Measurements from ENCODE around the gene OR10H4.

Gene OR10H4

GRCh38 chr19:15922021-15922420 is 26.8 kb upstream of the OR10H4 start:
- no peak for ATAC-seq
- no peak for TF ChIP-seq ARNTL (CRISPR knock-in tag; IDR thresholded peaks at IDR 0.05; ENCODE audit: borderline replicate concordance, low read depth)

DNA sequence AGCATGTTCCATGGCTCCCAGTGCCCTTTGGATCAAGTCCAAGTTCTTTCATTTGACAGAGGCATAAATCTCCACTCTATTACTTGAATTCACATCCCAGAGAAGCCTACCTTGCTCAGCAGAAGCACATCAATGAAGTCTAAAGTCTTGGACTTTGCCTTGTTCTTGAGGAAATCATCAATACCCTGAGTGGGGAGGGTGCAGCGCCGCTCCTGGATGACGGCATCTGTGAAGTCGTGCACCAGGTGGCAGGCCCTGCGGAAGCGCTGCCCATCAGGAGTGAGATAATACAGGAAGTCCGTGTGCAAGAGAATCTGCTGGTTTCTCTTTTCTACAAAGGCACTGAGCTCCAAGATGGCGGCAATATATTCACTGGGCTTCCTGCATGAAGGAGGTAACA is 25.1 kb upstream of the OR10H4 start:
- ATAC-seq: no peak
- TF ChIP-seq, protein P1, sequence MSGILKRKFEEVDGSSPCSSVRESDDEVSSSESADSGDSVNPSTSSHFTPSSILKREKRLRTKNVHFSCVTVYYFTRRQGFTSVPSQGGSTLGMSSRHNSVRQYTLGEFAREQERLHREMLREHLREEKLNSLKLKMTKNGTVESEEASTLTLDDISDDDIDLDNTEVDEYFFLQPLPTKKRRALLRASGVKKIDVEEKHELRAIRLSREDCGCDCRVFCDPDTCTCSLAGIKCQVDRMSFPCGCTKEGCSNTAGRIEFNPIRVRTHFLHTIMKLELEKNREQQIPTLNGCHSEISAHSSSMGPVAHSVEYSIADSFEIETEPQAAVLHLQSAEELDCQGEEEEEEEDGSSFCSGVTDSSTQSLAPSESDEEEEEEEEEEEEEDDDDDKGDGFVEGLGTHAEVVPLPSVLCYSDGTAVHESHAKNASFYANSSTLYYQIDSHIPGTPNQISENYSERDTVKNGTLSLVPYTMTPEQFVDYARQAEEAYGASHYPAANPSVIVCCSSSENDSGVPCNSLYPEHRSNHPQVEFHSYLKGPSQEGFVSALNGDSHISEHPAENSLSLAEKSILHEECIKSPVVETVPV (CRISPR knock-in tag; IDR thresholded peaks at IDR 0.05): no peak
- no peak for TF ChIP-seq PPARA (CRISPR knock-in tag; IDR thresholded peaks at IDR 0.05; ENCODE audit: borderline replicate concordance)
- no peak for TF ChIP-seq TCF4 (CRISPR knock-in tag; IDR thresholded peaks at IDR 0.05; ENCODE audit: borderline replicate concordance)
- TF ChIP-seq, protein P2, sequence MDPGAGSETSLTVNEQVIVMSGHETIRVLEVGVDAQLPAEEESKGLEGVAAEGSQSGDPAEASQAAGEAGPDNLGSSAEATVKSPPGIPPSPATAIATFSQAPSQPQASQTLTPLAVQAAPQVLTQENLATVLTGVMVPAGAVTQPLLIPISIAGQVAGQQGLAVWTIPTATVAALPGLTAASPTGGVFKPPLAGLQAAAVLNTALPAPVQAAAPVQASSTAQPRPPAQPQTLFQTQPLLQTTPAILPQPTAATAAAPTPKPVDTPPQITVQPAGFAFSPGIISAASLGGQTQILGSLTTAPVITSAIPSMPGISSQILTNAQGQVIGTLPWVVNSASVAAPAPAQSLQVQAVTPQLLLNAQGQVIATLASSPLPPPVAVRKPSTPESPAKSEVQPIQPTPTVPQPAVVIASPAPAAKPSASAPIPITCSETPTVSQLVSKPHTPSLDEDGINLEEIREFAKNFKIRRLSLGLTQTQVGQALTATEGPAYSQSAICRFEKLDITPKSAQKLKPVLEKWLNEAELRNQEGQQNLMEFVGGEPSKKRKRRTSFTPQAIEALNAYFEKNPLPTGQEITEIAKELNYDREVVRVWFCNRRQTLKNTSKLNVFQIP (CRISPR knock-in tag; IDR thresholded peaks at IDR 0.05; ENCODE audit: borderline replicate concordance, low read depth): no peak
- no peak for TF ChIP-seq CSDC2 (CRISPR knock-in tag; IDR thresholded peaks at IDR 0.05)
- no peak for TF ChIP-seq ZNF70 (CRISPR knock-in tag; IDR thresholded peaks at IDR 0.05)
- no peak for TF ChIP-seq ESRRG (CRISPR knock-in tag; IDR thresholded peaks at IDR 0.05)
- TF ChIP-seq ZC3H10 (CRISPR knock-in tag; IDR thresholded peaks at IDR 0.05): no peak
- no peak for TF ChIP-seq TOX (CRISPR knock-in tag; IDR thresholded peaks at IDR 0.05; ENCODE audit: borderline replicate concordance)
- no peak for TF ChIP-seq ZFP30 (CRISPR knock-in tag; IDR thresholded peaks at IDR 0.05)
- TF ChIP-seq ZNF8 (CRISPR knock-in tag; IDR thresholded peaks at IDR 0.05): no peak
- TF ChIP-seq, protein P3, sequence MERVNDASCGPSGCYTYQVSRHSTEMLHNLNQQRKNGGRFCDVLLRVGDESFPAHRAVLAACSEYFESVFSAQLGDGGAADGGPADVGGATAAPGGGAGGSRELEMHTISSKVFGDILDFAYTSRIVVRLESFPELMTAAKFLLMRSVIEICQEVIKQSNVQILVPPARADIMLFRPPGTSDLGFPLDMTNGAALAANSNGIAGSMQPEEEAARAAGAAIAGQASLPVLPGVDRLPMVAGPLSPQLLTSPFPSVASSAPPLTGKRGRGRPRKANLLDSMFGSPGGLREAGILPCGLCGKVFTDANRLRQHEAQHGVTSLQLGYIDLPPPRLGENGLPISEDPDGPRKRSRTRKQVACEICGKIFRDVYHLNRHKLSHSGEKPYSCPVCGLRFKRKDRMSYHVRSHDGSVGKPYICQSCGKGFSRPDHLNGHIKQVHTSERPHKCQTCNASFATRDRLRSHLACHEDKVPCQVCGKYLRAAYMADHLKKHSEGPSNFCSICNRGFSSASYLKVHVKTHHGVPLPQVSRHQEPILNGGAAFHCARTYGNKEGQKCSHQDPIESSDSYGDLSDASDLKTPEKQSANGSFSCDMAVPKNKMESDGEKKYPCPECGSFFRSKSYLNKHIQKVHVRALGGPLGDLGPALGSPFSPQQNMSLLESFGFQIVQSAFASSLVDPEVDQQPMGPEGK (CRISPR knock-in tag; IDR thresholded peaks at IDR 0.05; ENCODE audit: borderline replicate concordance): no peak
- no peak for TF ChIP-seq OSR1 (CRISPR knock-in tag; IDR thresholded peaks at IDR 0.05)
- no peak for TF ChIP-seq ZNF565 (CRISPR knock-in tag; conservative IDR thresholded peaks at IDR 0.05; ENCODE audit: low read depth)

GRCh38 chr19:15926484-15926883 is 22.3 kb upstream of the OR10H4 start:
- no peak for TF ChIP-seq ZFP30 (CRISPR knock-in tag; IDR thresholded peaks at IDR 0.05)
- TF ChIP-seq ZNF565 (CRISPR knock-in tag; conservative IDR thresholded peaks at IDR 0.05; ENCODE audit: low read depth): no peak
- TF ChIP-seq, protein P3 (CRISPR knock-in tag; IDR thresholded peaks at IDR 0.05; ENCODE audit: borderline replicate concordance): no peak
- TF ChIP-seq, protein P2 (CRISPR knock-in tag; IDR thresholded peaks at IDR 0.05; ENCODE audit: borderline replicate concordance, low read depth): no peak
- TF ChIP-seq, protein P4, sequence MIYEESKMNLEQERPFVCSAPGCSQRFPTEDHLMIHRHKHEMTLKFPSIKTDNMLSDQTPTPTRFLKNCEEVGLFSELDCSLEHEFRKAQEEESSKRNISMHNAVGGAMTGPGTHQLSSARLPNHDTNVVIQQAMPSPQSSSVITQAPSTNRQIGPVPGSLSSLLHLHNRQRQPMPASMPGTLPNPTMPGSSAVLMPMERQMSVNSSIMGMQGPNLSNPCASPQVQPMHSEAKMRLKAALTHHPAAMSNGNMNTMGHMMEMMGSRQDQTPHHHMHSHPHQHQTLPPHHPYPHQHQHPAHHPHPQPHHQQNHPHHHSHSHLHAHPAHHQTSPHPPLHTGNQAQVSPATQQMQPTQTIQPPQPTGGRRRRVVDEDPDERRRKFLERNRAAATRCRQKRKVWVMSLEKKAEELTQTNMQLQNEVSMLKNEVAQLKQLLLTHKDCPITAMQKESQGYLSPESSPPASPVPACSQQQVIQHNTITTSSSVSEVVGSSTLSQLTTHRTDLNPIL (CRISPR knock-in tag; IDR thresholded peaks at IDR 0.05; ENCODE audit: low read depth): no peak
- no peak for TF ChIP-seq PPARA (CRISPR knock-in tag; IDR thresholded peaks at IDR 0.05; ENCODE audit: borderline replicate concordance)
- TF ChIP-seq ESRRG (CRISPR knock-in tag; IDR thresholded peaks at IDR 0.05): no peak
- TF ChIP-seq ZC3H10 (CRISPR knock-in tag; IDR thresholded peaks at IDR 0.05): no peak
- no peak for TF ChIP-seq SNAI2 (CRISPR knock-in tag; IDR thresholded peaks at IDR 0.05)
- no peak for TF ChIP-seq TCF4 (CRISPR knock-in tag; IDR thresholded peaks at IDR 0.05; ENCODE audit: borderline replicate concordance)
- ATAC-seq: no peak

GRCh38 chr19:15928321-15928720 is 20.5 kb upstream of the OR10H4 start:
- no peak for ATAC-seq
- TF ChIP-seq PPARA (CRISPR knock-in tag; IDR thresholded peaks at IDR 0.05; ENCODE audit: borderline replicate concordance) (no peak), ZFP30 (CRISPR knock-in tag; IDR thresholded peaks at IDR 0.05) (no peak), CSDC2 (CRISPR knock-in tag; IDR thresholded peaks at IDR 0.05) (no peak), TSHZ2 (CRISPR knock-in tag; IDR thresholded peaks at IDR 0.05) (no peak), ESRRG (CRISPR knock-in tag; IDR thresholded peaks at IDR 0.05) (no peak), SNAI2 (CRISPR knock-in tag; IDR thresholded peaks at IDR 0.05) (no peak)
- TF ChIP-seq, protein P1 (CRISPR knock-in tag; IDR thresholded peaks at IDR 0.05): no peak
